Neural progenitor cell (in vitro differentiated cells): ENCODE results near the gene REV3L. TPM values are rescaled to one million over a fixed set of nuclear protein-coding genes. Genes with fewer than 3 reads are reported as not detected.

Experiments
- DNase-seq: peaks from one replicate; pipeline ENCODE4 v3.0.0-alpha.2; 2016; ENCODE audit warnings: low spot score
- H2AFZ ChIP-seq: fragments of 200-600 bp; sonication (generic); replicated peaks from 2 replicates; pipeline ENCODE4 v1.6.1; 2016; ENCODE audit warnings: antibody characterized with exemption
- H3F3A ChIP-seq: fragments of 200-600 bp; sonication (generic); 2 replicates; pipeline ENCODE4 v1.6.1; 2016; ENCODE audit warnings: antibody characterized with exemption, low read depth
- H3K27ac ChIP-seq: fragments of 200-600 bp; sonication (generic); 2 replicates; pipeline ENCODE4 v1.5.1; 2016; ENCODE audit warnings: mild to moderate bottlenecking
- H3K27me3 ChIP-seq: fragments of 200-600 bp; sonication (generic); 2 replicates; pipeline ENCODE4 v1.6.1; 2016; ENCODE audit warnings: mild to moderate bottlenecking, moderate library complexity
- H3K36me3 ChIP-seq: fragments of 200-600 bp; sonication (generic); 2 replicates; pipeline ENCODE4 v1.5.1; 2016
- H3K4me1 ChIP-seq: fragments of 200-600 bp; sonication (generic); 2 replicates; pipeline ENCODE4 v1.6.1; 2016; ENCODE audit warnings: mixed run types
- H3K4me2 ChIP-seq: fragments of 200-600 bp; sonication (generic); 2 replicates; pipeline ENCODE4 v1.6.1; 2016
- H3K4me3 ChIP-seq: fragments of 200-600 bp; sonication (generic); 2 replicates; pipeline ENCODE4 v1.5.1; 2016
- H3K79me2 ChIP-seq: fragments of 200-600 bp; sonication (generic); 2 replicates; pipeline ENCODE4 v1.6.1; 2016; ENCODE audit warnings: low read depth
- H3K9ac ChIP-seq: fragments of 200-600 bp; sonication (generic); 2 replicates; pipeline ENCODE4 v1.6.1; 2016
- H3K9me3 ChIP-seq: fragments of 200-600 bp; sonication (generic); 2 replicates; pipeline ENCODE4 v1.5.1; 2016; ENCODE audit warnings: low read depth
- H4K20me1 ChIP-seq: fragments of 200-600 bp; sonication (generic); 2 replicates; pipeline ENCODE4 v1.6.1; 2016; ENCODE audit warnings: low read depth
- H3K27ac Mint-ChIP-seq: 3 replicates; pipeline ENCODE4 v1.8.0; 2021; ENCODE audit warnings: mixed read lengths
- H3K27me3 Mint-ChIP-seq: 2 replicates; pipeline ENCODE4 v1.8.0; 2022; ENCODE audit warnings: low read depth, mild to moderate bottlenecking, inconsistent platforms, moderate library complexity, mixed read lengths; ENCODE audit not compliant: insufficient read depth
- H3K36me3 Mint-ChIP-seq: 3 replicates; pipeline ENCODE4 v1.8.0; 2021; ENCODE audit warnings: mixed read lengths
- H3K4me1 Mint-ChIP-seq: 3 replicates; pipeline ENCODE4 v1.8.0; 2021; ENCODE audit warnings: mixed read lengths
- H3K4me3 Mint-ChIP-seq: 3 replicates; pipeline ENCODE4 v1.8.0; 2021; ENCODE audit warnings: mild to moderate bottlenecking, moderate library complexity, mixed read lengths
- H3K9me3 Mint-ChIP-seq: 3 replicates; pipeline ENCODE4 v1.8.0; 2020; ENCODE audit warnings: mixed read lengths
- CTCF ChIP-seq: fragments of 200-600 bp; sonication (generic); IDR thresholded peaks from 2 replicates; pipeline ENCODE4 v1.5.1; 2017; ENCODE audit warnings: antibody characterized with exemption, mild to moderate bottlenecking
- EZH2 ChIP-seq: fragments of 200-600 bp; sonication (generic); IDR thresholded peaks from 2 replicates; pipeline ENCODE4 v1.6.1; 2017; ENCODE audit warnings: antibody characterized with exemption, mild to moderate bottlenecking, moderate library complexity
- EZH2phosphoT487 ChIP-seq: fragments of 200-600 bp; sonication (generic); IDR thresholded peaks from 2 replicates; pipeline ENCODE4 v1.6.1; 2017; ENCODE audit warnings: antibody characterized with exemption
- total RNA-seq: library from RNA; depleted of rRNA; stranded (reverse); fragments of >200 nt; gene quantifications from 2 replicates; pipeline ENCODE4 v1.2.3, GENCODE V29; 2015; ENCODE audit warnings: low replicate concordance

The REV3L gene
- total RNA-seq, 1 donor from 2014 or later: 23.5 TPM

GRCh38 chr6:111449129-111449528, 33.9 kb downstream of the REV3L start:
- Histone ChIP-seq H3K9me3 (no peaks in the 10 kb centered on the region), H3K4me1 (no peaks in the 10 kb centered on the region), H3K36me3 (no peaks in the 10 kb centered on the region), H2AFZ (no peak overlapping the region), H4K20me1 (peaks cover 27% of the 10 kb centered on the region), H3F3A (no peaks in the 10 kb centered on the region), H3K9ac (no peak overlapping the region), H3K79me2 (peaks cover 48% of the 10 kb centered on the region), H3K4me2 (no peak overlapping the region), H3K4me3 (no peak overlapping the region), H3K27ac (no peak overlapping the region), H3K27me3 (no peaks in the 10 kb centered on the region)
- DNase-seq: no peak
- H3K27ac Mint-ChIP-seq: no peak overlapping the region
- H3K27me3 Mint-ChIP-seq: no peaks in the 10 kb centered on the region
- H3K36me3 Mint-ChIP-seq: peaks cover 9% of the 10 kb centered on the region
- peaks cover 4% of the 10 kb centered on the region for H3K9me3 Mint-ChIP-seq
- H3K4me1 Mint-ChIP-seq: no peaks in the 10 kb centered on the region
- H3K4me3 Mint-ChIP-seq: no peak overlapping the region
- no peak for TF ChIP-seq EZH2
- no peak for TF ChIP-seq CTCF
- no peak for TF ChIP-seq EZH2phosphoT487

DNA sequence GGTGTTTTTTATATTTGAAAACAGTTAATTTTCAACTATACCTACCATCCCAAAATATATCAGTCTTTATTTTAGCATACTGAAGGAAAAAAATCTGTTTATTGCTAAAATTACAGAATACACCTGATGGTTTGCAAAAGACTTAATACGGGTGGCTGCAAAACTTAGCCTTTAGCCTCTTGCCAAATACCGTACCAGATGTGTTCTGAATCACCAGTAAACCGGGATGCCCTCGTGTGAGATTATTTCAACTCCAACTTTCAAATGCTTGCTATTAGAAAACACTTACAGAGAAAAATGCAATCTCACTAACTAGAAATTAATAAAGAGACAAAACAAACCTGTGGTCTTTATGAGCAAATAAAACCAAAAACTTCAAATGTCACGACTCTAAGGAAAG, 36.0 kb downstream of the REV3L start:
- no peak overlapping the region for H3K9ac ChIP-seq
- Mint-ChIP-seq H3K4me3 (no peak overlapping the region), H3K36me3 (peaks cover 9% of the 10 kb centered on the region), H3K4me1 (no peaks in the 10 kb centered on the region), H3K9me3 (peaks cover 4% of the 10 kb centered on the region), H3K27ac (no peak overlapping the region), H3K27me3 (no peaks in the 10 kb centered on the region)
- H3K9me3 ChIP-seq: no peaks in the 10 kb centered on the region
- no peaks in the 10 kb centered on the region for H3K36me3 ChIP-seq
- H3K27ac ChIP-seq: no peak overlapping the region
- no peak for DNase-seq
- H3K79me2 ChIP-seq: peaks cover 50% of the 10 kb centered on the region
- H3K4me3 ChIP-seq: no peak overlapping the region
- no peak overlapping the region for H3K4me2 ChIP-seq
- no peak for TF ChIP-seq CTCF
- no peak for TF ChIP-seq EZH2phosphoT487
- TF ChIP-seq EZH2: no peak
- H3F3A ChIP-seq: no peaks in the 10 kb centered on the region
- H4K20me1 ChIP-seq: peaks cover 27% of the 10 kb centered on the region
- H3K27me3 ChIP-seq: no peaks in the 10 kb centered on the region
- H2AFZ ChIP-seq: no peak overlapping the region
- H3K4me1 ChIP-seq: no peaks in the 10 kb centered on the region

DNA sequence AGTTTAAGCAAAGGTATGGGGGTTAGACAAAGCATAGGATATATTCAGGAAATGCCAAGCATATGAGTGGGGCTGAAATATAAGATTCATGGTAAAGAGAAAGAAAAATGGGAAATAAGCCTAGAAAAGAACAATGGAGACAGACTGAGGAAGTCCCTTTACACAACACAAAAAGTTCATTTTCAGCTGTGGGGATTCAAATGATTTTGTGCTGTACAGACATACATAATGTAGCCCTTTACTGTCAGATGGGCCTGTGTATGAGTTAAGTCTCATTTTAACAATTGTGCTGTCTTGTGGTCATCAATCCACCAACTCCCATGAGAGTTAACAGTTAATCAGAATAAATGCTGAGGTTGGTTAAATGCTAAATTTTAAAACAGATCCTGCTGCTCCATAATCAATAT, 37.2 kb downstream of the REV3L start:
- Histone ChIP-seq H3K79me2 (peaks cover 41% of the 10 kb centered on the region), H3K4me2 (no peak overlapping the region), H4K20me1 (peaks cover 27% of the 10 kb centered on the region)

More for the DNA sequence above, 37.2 kb downstream of the REV3L start:
- Histone ChIP-seq H3K27me3 (no peaks in the 10 kb centered on the region), H3K36me3 (no peaks in the 10 kb centered on the region), H3K9me3 (no peaks in the 10 kb centered on the region), H3K4me3 (no peak overlapping the region), H3K9ac (no peak overlapping the region), H3F3A (no peaks in the 10 kb centered on the region), H2AFZ (no peak overlapping the region), H3K27ac (no peak overlapping the region), H3K4me1 (no peaks in the 10 kb centered on the region)
- no peaks in the 10 kb centered on the region for H3K4me1 Mint-ChIP-seq
- H3K27ac Mint-ChIP-seq: no peak overlapping the region
- no peaks in the 10 kb centered on the region for H3K27me3 Mint-ChIP-seq
- peaks cover 12% of the 10 kb centered on the region for H3K36me3 Mint-ChIP-seq
- peaks cover 4% of the 10 kb centered on the region for H3K9me3 Mint-ChIP-seq
- no peak overlapping the region for H3K4me3 Mint-ChIP-seq
- no peak for DNase-seq
- no peak for TF ChIP-seq EZH2phosphoT487
- no peak for TF ChIP-seq EZH2
- TF ChIP-seq CTCF: no peak
